ENCODE measurements around the gene TMC4. TPM values are rescaled to one million over a fixed set of nuclear protein-coding genes. Genes with fewer than 3 reads are reported as not detected.
"Not testable (repeated sequence)": the region's sequence is repeated elsewhere in the genome, so short reads cannot be mapped to it uniquely, and the experiment has no call there.

TMC4 gene
- total and polyA plus RNA-seq, 10 donors, result 0.12 to 4.0 (median 0.77) TPM; not detected in 2

- 22 to 36% (median 33%) methylated on average over 5 of the region's 5 CpGs for WGBS, 5 donors
Measured at GRCh38 chr19:54207676-54207982, 34.7 kb upstream of the TMC4 start.

GRCh38 chr19:54207193-54207592 lies 34.2 kb upstream of the TMC4 start:
- TF ChIP-seq POLR2AphosphoS5 (IDR thresholded peaks at IDR 0.05), result peak in 1 of 3 donors; percentile 66
- Histone ChIP-seq H3K27ac (peak overlapping the region; percentile 27 to 98 (median 92)), H3K4me3 (peak overlapping the region in 4 of 8 donors; percentile 8 to 94 (median 30)), H3K36me3 (peaks cover 5 to 71% (median 62%) of the 10 kb centered on the region in 6 donors), H3K4me1 (peaks cover 48 to 98% (median 91%) of the 10 kb centered on the region in 6 donors)
- intact Hi-C loops (cut with DNase I; ENCODE audit: low total_unique reads); H3K9me3 ChIP-seq; H3K27me3 ChIP-seq (replicated peaks in 1 of 7): not testable (repeated sequence)
- 59 to 78% (median 70%) methylated on average over 22 to 23 of the region's 23 CpGs for WGBS, 5 donors
- DNase-seq, result peak; percentile 88

More at GRCh38 chr19:54207676-54207982, 34.7 kb upstream of the TMC4 start:
- Histone ChIP-seq H3K9me3 (no peaks in the 10 kb centered on the region), H3K4me1 (peaks cover 44 to 98% (median 87%) of the 10 kb centered on the region in 6 donors), H3K27me3 (replicated peaks in 1 of 7) (no peaks in the 10 kb centered on the region), H3K27ac (peak overlapping the region in 7 of 8 donors; percentile 85 to 98 (median 93)), H3K36me3 (peaks cover 5 to 67% (median 58%) of the 10 kb centered on the region in 6 donors), H3K4me3 (peak overlapping the region in 3 of 8 donors; percentile 27 to 94 (median 32))
- intact Hi-C loops (cut with DNase I; ENCODE audit: low total_unique reads), result no loop called here
- no peak for DNase-seq
- TF ChIP-seq, protein P1, sequence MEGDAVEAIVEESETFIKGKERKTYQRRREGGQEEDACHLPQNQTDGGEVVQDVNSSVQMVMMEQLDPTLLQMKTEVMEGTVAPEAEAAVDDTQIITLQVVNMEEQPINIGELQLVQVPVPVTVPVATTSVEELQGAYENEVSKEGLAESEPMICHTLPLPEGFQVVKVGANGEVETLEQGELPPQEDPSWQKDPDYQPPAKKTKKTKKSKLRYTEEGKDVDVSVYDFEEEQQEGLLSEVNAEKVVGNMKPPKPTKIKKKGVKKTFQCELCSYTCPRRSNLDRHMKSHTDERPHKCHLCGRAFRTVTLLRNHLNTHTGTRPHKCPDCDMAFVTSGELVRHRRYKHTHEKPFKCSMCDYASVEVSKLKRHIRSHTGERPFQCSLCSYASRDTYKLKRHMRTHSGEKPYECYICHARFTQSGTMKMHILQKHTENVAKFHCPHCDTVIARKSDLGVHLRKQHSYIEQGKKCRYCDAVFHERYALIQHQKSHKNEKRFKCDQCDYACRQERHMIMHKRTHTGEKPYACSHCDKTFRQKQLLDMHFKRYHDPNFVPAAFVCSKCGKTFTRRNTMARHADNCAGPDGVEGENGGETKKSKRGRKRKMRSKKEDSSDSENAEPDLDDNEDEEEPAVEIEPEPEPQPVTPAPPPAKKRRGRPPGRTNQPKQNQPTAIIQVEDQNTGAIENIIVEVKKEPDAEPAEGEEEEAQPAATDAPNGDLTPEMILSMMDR (IDR thresholded peaks at IDR 0.05 in 8 of 11, conservative IDR thresholded peaks at IDR 0.05 in 3 of 11), result no peak
- TF ChIP-seq POLR2AphosphoS5 (IDR thresholded peaks at IDR 0.05) (peak in 1 of 3 donors; percentile 88), POLR2A (IDR thresholded peaks at IDR 0.05) (no peak)

DNA sequence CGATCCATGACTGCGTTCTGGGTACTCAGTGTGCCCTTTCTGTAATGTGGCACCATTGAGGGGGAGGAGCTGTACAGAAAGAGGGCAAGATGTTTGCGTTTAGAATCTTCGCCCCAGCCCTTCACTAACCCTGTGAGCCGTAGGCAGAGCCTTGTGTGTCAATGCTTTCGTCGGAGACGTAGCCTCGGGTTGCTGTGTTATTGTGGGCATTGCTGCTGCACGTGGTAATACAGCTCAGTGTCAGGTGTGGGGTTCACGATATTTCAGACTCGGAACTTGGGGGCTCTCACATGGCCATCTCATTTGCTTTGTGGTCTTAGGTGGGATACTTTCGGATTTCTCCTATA lies 33.8 kb upstream of the TMC4 start:
- H3K36me3 ChIP-seq, result peaks cover 5 to 75% (median 66%) of the 10 kb centered on the region in 6 donors
- DNase-seq, result no peak
- 62 to 84% (median 77%) methylated on average over 13 of the region's 13 CpGs for WGBS, 5 donors
- H3K27me3 ChIP-seq (replicated peaks in 1 of 7), result no peaks in the 10 kb centered on the region
- intact Hi-C loops (cut with DNase I; ENCODE audit: low total_unique reads), result no loop called here
- H3K27ac ChIP-seq, result peak overlapping the region; percentile 27 to 98 (median 92)
- H3K4me1 ChIP-seq, result peaks cover 52 to 98% (median 95%) of the 10 kb centered on the region in 6 donors
- no peaks in the 10 kb centered on the region for H3K9me3 ChIP-seq
- peak overlapping the region in 5 of 8 donors; percentile 8 to 94 (median 27) for H3K4me3 ChIP-seq
- TF ChIP-seq, protein P1 (IDR thresholded peaks at IDR 0.05 in 8 of 11, conservative IDR thresholded peaks at IDR 0.05 in 3 of 11), result no peak
- no peak for TF ChIP-seq POLR2AphosphoS5 (IDR thresholded peaks at IDR 0.05)
- no peak for TF ChIP-seq POLR2A (IDR thresholded peaks at IDR 0.05)

GRCh38 chr19:54206030-54206830 lies 33.3 kb upstream of the TMC4 start:
- Histone ChIP-seq H3K27ac (peak overlapping the region; percentile 27 to 98 (median 92)), H3K9me3 (no peaks in the 10 kb centered on the region), H3K4me3 (peak overlapping the region in 6 of 8 donors; percentile 8 to 94 (median 22)), H3K4me1 (peaks cover 56 to 100% (median 98%) of the 10 kb centered on the region in 6 donors), H3K36me3 (peaks cover 5 to 81% (median 69%) of the 10 kb centered on the region in 6 donors), H3K27me3 (replicated peaks in 1 of 7) (no peaks in the 10 kb centered on the region)
- WGBS, 5 donors, result 77 to 90% (median 83%) methylated on average over 20 to 27 of the region's 27 CpGs
- peak; percentile 60 to 74 (median 71) for TF ChIP-seq POLR2AphosphoS5 (IDR thresholded peaks at IDR 0.05)
- TF ChIP-seq, protein P1 (IDR thresholded peaks at IDR 0.05 in 8 of 11, conservative IDR thresholded peaks at IDR 0.05 in 3 of 11), result no peak
- no peak for TF ChIP-seq POLR2A (IDR thresholded peaks at IDR 0.05)
- no peak for DNase-seq
- intact Hi-C loops (cut with DNase I; ENCODE audit: low total_unique reads), result no loop called here
